ENCODE measurements around the gene ULBP3.

GRCh38 chr6:150043096-150043495 is 25.8 kb downstream of the ULBP3 start:
- TF ChIP-seq CTCF (IDR thresholded peaks at IDR 0.05; ENCODE audit: low read depth, low read length) = no peak
- TF ChIP-seq POLR2A (IDR thresholded peaks at IDR 0.05; ENCODE audit: extremely low read depth, insufficient read length) = no peak

Measured in NB4 (cell line).